Activated naive CD4-positive, alpha-beta T cell treated with anti-CD3 and anti-CD28 coated beads, Interleukin-2, amount 50 U/mL, for 24 hours (primary cell): ENCODE data around the gene KCTD2.
"Not testable (repeated sequence)": the region's sequence is repeated elsewhere in the genome, so short reads cannot be mapped to it uniquely, and the experiment has no call there.

Source experiments
- H3K27ac Mint-ChIP-seq: one replicate; pipeline ENCODE4 v1.8.0; 2021; ENCODE audit warnings: mild to moderate bottlenecking, mixed read lengths
- H3K27me3 Mint-ChIP-seq: one replicate; pipeline ENCODE4 v1.8.0; 2021; ENCODE audit warnings: mixed read lengths
- H3K36me3 Mint-ChIP-seq: one replicate; pipeline ENCODE4 v1.8.0; 2021; ENCODE audit warnings: mixed read lengths
- H3K4me1 Mint-ChIP-seq: one replicate; pipeline ENCODE4 v1.8.0; 2021; ENCODE audit warnings: mixed read lengths
- H3K4me3 Mint-ChIP-seq: one replicate; pipeline ENCODE4 v1.8.0; 2021; ENCODE audit warnings: mild to moderate bottlenecking, mixed read lengths
- H3K9me3 Mint-ChIP-seq: one replicate; pipeline ENCODE4 v1.8.0; 2021; ENCODE audit warnings: mixed read lengths

Gene KCTD2

GRCh38 chr17:75034236-75034908, 12.7 kb upstream of the KCTD2 start:
- H3K27ac Mint-ChIP-seq, result peak overlapping the region; percentile 100
- peaks cover 56% of the 10 kb centered on the region for H3K4me1 Mint-ChIP-seq
- peaks cover 4% of the 10 kb centered on the region for H3K36me3 Mint-ChIP-seq
- peak overlapping the region; percentile 96 for H3K4me3 Mint-ChIP-seq
- H3K9me3 Mint-ChIP-seq, result no peaks in the 10 kb centered on the region
- peaks cover 2% of the 10 kb centered on the region for H3K27me3 Mint-ChIP-seq

GRCh38 chr17:75036643-75037268, 10.3 kb upstream of the KCTD2 start:
- peaks cover 11% of the 10 kb centered on the region for H3K36me3 Mint-ChIP-seq
- peaks cover 2% of the 10 kb centered on the region for H3K27me3 Mint-ChIP-seq
- H3K4me3 Mint-ChIP-seq, result peak overlapping the region; percentile 78
- no peaks in the 10 kb centered on the region for H3K9me3 Mint-ChIP-seq
- H3K4me1 Mint-ChIP-seq, result peaks cover 52% of the 10 kb centered on the region
- H3K27ac Mint-ChIP-seq, result peak overlapping the region; percentile 81

DNA sequence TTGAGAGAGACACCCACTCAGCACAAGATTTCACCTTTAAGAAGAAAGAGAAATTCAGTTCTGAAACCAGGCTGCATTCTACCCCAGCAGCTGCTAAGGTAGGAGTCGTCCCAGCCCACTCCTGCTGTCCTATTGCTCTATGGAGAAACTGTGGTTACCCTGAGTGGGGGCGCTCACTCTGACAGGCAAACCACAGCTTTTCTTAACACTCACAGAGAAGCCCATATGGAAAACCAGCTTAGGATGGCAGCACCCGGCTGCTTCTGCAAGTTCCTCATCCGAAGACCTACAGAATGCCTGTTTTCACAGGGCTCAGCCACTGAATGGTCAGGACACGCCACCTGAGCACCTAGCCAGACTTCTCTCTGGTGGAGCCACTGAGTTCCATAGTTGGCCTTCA, 7.8 kb upstream of the KCTD2 start:
- Mint-ChIP-seq H3K36me3 (peaks cover 11% of the 10 kb centered on the region), H3K27me3 (peaks cover 2% of the 10 kb centered on the region), H3K4me3 (no peak overlapping the region), H3K27ac (no peak overlapping the region), H3K4me1 (peaks cover 38% of the 10 kb centered on the region), H3K9me3 (no peaks in the 10 kb centered on the region)

DNA sequence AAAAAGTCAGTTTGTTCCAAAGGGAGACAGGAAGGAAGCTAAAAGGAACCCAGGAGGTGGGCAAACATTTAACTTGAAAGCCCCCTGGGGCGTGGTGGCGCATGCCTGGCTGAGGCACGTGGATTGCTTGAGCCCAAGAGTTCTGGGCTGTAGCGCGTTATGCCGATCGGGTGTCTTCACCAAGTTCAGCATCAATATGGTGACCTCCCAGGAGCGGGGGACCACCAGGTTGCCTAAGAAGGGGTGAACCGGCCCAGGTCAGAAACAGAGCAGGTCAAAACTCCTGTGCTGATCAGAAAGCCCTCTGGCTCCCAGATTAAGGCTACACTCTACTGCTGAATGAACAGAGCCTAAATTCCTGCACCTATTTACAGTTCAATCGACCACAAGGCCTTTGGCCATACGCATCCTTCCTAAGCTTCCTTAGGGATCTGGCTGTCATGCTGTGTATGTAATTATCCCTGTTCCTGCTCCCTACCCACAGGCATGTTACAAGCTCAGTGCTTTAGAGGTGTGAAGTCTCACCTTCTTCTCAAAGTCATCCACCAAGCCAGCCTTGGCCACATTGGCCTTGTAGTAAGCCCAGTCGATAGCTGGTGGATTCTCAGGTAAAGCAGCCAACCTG, 5.3 kb upstream of the KCTD2 start:
- H3K9me3 Mint-ChIP-seq, result no peaks in the 10 kb centered on the region
- H3K4me3 Mint-ChIP-seq, result no peak overlapping the region
- H3K4me1 Mint-ChIP-seq, result peaks cover 39% of the 10 kb centered on the region
- no peaks in the 10 kb centered on the region for H3K27me3 Mint-ChIP-seq
- no peak overlapping the region for H3K27ac Mint-ChIP-seq
- H3K36me3 Mint-ChIP-seq, result peaks cover 11% of the 10 kb centered on the region

DNA sequence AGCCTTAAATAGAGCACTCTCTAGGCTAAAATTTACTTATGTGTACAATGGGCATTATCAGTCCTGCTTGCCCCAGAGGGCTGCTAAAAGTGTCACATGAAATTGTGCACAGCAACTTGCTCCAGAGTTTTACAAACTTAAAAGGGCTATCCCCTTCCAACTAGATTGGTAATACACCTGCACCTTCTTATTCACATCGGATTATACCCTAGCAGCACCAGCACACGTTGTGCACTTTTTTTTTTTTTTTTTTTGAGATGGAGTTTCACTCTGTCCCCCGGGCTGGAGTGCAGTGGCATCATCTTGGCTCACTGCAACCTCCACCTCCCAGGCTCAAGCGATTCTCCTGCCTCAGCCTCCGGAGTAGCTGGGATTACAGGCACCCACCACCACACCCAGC, 3.2 kb upstream of the KCTD2 start:
- H3K27ac Mint-ChIP-seq, H3K36me3 Mint-ChIP-seq, H3K9me3 Mint-ChIP-seq, H3K27me3 Mint-ChIP-seq, H3K4me3 Mint-ChIP-seq: not testable (repeated sequence)
- peaks cover 41% of the 10 kb centered on the region for H3K4me1 Mint-ChIP-seq

- Mint-ChIP-seq H3K4me3 (peak overlapping the region; percentile 39), H3K4me1 (peaks cover 48% of the 10 kb centered on the region), H3K27ac (no peak overlapping the region)
Measured at GRCh38 chr17:75044716-75045115, 2.3 kb upstream of the KCTD2 start.

DNA sequence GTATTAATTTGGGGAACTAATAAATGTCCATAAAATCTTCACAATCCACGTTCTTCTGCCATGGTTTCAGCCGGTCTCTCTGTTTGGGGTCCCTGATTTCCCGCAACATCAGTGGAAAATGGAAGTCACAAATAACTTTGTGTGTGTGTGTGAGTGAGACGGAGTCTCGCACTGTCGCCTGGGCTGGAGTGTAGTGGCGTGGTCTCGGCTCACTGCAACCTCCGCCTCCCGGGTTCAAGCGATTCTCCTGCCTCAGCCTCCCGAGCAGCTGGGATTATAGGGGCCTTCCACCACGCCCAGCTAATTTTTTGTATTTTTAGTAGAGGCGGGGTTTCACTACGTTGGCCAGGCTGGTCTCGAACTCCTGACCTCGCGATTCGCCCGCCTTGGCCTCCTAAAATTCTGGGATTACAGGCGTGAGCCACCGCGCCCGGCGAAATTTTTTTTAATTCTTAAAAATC, 1.0 kb upstream of the KCTD2 start:
- H3K9me3 Mint-ChIP-seq, H3K36me3 Mint-ChIP-seq, H3K27me3 Mint-ChIP-seq: not testable (repeated sequence)
- H3K27ac Mint-ChIP-seq, result peak overlapping the region; percentile 97
- peak overlapping the region; percentile 98 for H3K4me3 Mint-ChIP-seq
- peaks cover 51% of the 10 kb centered on the region for H3K4me1 Mint-ChIP-seq

More at GRCh38 chr17:75044716-75045115, 2.3 kb upstream of the KCTD2 start:
- no peaks in the 10 kb centered on the region for H3K27me3 Mint-ChIP-seq
- peaks cover 5% of the 10 kb centered on the region for H3K36me3 Mint-ChIP-seq
- H3K9me3 Mint-ChIP-seq, result no peaks in the 10 kb centered on the region

GRCh38 chr17:75047398-75048098, 523 bp downstream of the KCTD2 start:
- Mint-ChIP-seq H3K27ac (peak overlapping the region; percentile 76), H3K9me3 (no peaks in the 10 kb centered on the region), H3K36me3 (peaks cover 3% of the 10 kb centered on the region), H3K27me3 (no peaks in the 10 kb centered on the region), H3K4me1 (peaks cover 49% of the 10 kb centered on the region), H3K4me3 (peak overlapping the region; percentile 92)

DNA sequence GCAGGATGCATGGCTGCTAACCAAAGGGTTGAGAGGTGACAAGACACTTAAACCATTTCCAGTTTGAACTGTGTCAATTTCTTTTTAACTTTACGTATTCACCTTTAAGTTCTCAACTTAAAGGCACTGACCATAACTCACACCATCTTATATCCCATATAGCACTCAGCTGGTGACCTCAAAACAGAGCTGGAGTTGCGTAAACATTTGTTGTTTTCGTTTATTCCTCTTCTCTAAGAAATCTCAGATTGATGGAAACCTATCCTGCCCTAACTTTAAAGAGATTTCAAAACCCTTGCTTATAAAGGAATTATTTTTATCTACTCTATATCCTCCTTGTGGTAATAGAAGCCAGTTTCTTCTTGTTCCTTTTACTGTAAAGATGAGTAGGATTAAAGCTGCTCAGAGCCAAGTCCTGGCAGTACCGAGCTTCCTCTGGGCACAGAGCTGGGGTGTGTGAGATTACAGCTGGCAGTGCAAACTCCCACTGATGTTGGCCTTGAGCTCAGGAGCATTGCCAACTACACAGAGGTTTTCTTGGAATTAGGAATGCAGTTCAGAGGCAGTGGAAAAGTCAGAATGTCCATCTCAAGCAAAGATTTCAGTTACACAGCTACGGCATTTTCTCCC, 1.3 kb downstream of the KCTD2 start:
- Mint-ChIP-seq H3K9me3 (no peaks in the 10 kb centered on the region), H3K27ac (peak overlapping the region; percentile 14), H3K4me3 (peak overlapping the region; percentile 92)

GRCh38 chr17:75049057-75049456, 2.0 kb downstream of the KCTD2 start:
- Mint-ChIP-seq H3K4me3 (no peak overlapping the region), H3K36me3 (peaks cover 3% of the 10 kb centered on the region), H3K9me3 (no peaks in the 10 kb centered on the region), H3K4me1 (peaks cover 44% of the 10 kb centered on the region), H3K27ac (no peak overlapping the region), H3K27me3 (no peaks in the 10 kb centered on the region)

More for the DNA sequence above, 1.3 kb downstream of the KCTD2 start:
- Mint-ChIP-seq H3K27me3 (no peaks in the 10 kb centered on the region), H3K36me3 (peaks cover 3% of the 10 kb centered on the region), H3K4me1 (peaks cover 48% of the 10 kb centered on the region)

DNA sequence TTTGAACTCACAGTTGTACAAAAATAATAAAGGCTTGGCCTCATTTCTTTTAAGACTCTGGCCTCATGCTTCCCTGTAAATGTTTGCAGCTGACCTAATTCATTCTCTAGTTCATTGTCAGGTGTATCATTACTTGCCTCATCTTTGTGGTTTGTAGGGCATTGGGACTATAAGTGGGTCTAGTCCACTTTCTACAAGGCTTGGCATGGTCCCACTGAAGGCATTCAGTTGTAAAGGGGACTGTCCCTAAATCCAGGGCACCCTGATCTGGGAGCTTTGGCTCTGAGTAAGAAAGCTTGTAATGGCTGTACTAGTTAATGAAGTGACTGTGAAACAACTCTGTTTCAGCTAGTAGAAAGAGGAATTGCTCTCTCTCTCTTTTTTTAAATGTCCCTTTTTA, 2.7 kb downstream of the KCTD2 start:
- no peaks in the 10 kb centered on the region for H3K9me3 Mint-ChIP-seq
- no peak overlapping the region for H3K27ac Mint-ChIP-seq
- peaks cover 3% of the 10 kb centered on the region for H3K36me3 Mint-ChIP-seq
- no peak overlapping the region for H3K4me3 Mint-ChIP-seq
- H3K4me1 Mint-ChIP-seq, result peaks cover 40% of the 10 kb centered on the region
- no peaks in the 10 kb centered on the region for H3K27me3 Mint-ChIP-seq

DNA sequence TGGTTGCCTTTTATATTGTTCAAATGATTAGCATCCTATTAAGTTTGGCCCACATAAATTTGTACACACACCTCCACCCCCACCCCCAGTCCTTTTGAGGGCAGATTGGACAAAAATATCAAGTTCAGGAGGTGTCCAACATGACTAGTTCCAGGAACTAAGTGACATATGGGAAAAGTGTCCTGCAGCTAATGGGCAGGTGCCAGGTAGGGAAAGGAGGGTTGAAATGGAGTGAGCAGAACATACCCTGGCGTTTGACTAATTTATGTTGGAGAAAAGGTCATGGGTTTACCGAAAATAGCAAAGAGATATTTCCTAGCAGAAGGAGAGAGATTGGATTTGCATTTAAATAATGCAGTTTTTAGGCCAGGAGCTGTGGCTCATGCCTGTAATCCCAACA, 4.9 kb downstream of the KCTD2 start:
- H3K4me1 Mint-ChIP-seq, result peaks cover 35% of the 10 kb centered on the region
- H3K4me3 Mint-ChIP-seq, result no peak overlapping the region
- H3K36me3 Mint-ChIP-seq, result peaks cover 3% of the 10 kb centered on the region
- H3K27me3 Mint-ChIP-seq, result no peaks in the 10 kb centered on the region
- H3K27ac Mint-ChIP-seq, result no peak overlapping the region
- no peaks in the 10 kb centered on the region for H3K9me3 Mint-ChIP-seq

DNA sequence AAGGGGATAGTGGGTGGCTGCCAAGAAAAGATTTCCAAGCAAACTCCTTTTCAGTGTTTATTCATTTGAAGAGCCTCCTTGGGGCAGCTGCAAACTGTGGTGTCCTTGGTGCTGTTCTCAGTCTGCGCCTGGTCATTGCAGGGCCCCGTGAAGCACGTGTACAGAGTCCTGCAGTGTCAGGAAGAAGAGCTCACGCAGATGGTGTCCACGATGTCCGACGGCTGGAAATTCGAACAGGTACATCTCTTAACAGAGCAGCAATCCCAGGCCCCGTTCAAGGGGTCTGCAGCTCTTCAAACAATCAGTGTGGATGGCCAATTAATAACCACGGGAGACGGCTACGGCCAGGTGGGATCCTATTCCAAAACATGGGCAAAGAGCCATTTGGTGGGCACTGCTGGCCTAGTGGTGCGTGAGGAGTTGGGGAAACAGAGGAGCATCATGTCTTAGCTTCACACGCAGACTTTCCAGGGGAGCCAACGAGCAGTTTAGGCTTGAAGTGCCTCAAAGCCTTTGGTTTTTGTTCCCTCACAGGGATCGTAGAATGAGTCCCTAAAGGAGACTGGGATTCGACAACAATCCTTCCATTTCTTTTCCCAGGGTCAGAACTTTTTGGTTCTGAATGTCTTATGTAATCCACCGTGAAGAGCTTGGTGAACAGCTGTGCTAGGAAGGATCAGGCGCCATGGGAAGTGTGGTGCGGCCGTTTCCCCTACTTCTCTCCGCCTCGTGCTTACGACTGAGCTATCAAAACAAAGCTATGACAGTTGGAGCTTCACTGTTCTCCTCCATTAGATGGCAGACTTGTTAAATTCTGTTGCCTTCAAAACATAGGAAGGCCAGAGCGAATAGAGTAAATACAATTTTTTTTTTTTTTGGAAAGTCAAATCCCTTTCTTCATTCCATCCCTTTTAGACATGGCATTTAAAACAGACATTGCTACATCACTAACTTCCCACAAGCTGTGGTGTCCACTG, 12.6 kb downstream of the KCTD2 start:
- Mint-ChIP-seq H3K27ac (peak overlapping the region; percentile 26), H3K4me1 (peaks cover 20% of the 10 kb centered on the region), H3K4me3 (no peak overlapping the region), H3K27me3 (no peaks in the 10 kb centered on the region), H3K9me3 (no peaks in the 10 kb centered on the region), H3K36me3 (peaks cover 5% of the 10 kb centered on the region)

DNA sequence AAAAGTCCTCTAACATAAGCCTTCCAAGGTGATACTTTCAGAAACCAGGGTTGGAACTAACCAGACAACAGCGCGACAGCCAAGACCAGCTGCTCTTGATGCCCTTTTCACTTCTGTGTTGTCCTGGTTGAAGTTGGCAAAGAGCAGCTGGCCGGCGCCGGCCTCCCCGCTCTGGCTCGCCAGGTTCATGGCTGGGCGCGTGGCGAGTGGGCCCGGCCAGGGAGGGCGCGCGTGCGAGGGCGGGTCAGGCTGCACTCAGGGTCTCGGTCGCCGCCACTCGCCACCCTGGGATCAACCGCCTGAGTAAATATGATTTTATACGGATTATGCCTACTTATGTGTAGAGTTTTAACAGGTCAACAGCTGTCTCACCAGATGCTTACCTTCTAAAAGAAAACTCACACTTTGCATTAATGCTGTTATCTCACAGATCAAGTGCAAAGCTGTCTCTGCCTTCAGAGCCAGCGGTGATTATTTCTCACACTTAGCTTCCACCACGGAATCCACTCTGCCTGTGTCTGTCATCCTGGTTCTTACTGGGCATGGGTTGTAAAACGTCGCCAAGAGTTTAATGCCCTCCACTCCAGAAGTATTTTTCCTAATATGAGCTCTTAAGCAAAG, 13.5 kb downstream of the KCTD2 start:
- peaks cover 5% of the 10 kb centered on the region for H3K36me3 Mint-ChIP-seq
- no peaks in the 10 kb centered on the region for H3K9me3 Mint-ChIP-seq

More for the DNA sequence above, 13.5 kb downstream of the KCTD2 start:
- H3K4me3 Mint-ChIP-seq, result no peak overlapping the region
- H3K4me1 Mint-ChIP-seq, result peaks cover 20% of the 10 kb centered on the region
- no peak overlapping the region for H3K27ac Mint-ChIP-seq
- no peaks in the 10 kb centered on the region for H3K27me3 Mint-ChIP-seq
